Lower leg skin (tissue), 3 donors: Measurements from ENCODE around the gene ALDH1B1.

Experiments used
- CTCF ChIP-seq, 3 donors: fragments of 450-650 bp; IDR thresholded peaks; one replicate each; pipeline ENCODE4 v1.5.1; 2016; ENCODE audit warnings: antibody characterized with exemption in 3 of 3, mild to moderate bottlenecking in 3 of 3, moderate library complexity in 2 of 3
- POLR2A ChIP-seq, 2 donors: fragments of 450-650 bp; IDR thresholded peaks; one replicate each; pipeline ENCODE4 v1.6.1; 2016 to 2017; ENCODE audit warnings: antibody characterized with exemption in 2 of 2, mild to moderate bottlenecking in 1 of 2, moderate library complexity in 1 of 2

- TF ChIP-seq CTCF (IDR thresholded peaks at IDR 0.05) (no peak), POLR2A (IDR thresholded peaks at IDR 0.05) (no peak)
Observed at GRCh38 chr9:38437193-38437823, 44.8 kb downstream of the ALDH1B1 start.
